ENCODE data around the gene HIGD1C.

GRCh38 chr12:50948798-50949197, 3.5 kb upstream of the HIGD1C start:
- no peak for TF ChIP-seq CTCF (IDR thresholded peaks at IDR 0.05)
- no peak for TF ChIP-seq POLR2A (IDR thresholded peaks at IDR 0.05)

All from breast epithelium (tissue), 3 donors.